Astrocyte (in vitro differentiated cells and primary cell): ENCODE measurements around the gene SPIRE2. TPM values are rescaled to one million over a fixed set of nuclear protein-coding genes. Genes with fewer than 3 reads are reported as not detected.

Source experiments
- DNase-seq: peaks from one replicate; pipeline ENCODE4 v3.0.0-alpha.2; 2010; ENCODE audit warnings: low read depth
- FAIRE-seq: peaks from 2 replicates; lab custom pipeline; 2011; peaks lifted over from hg19 to GRCh38; lab: Jason Lieb, UNC
- H2AFZ ChIP-seq: 2 replicates; pipeline ENCODE4 v1.6.0; 2012; ENCODE audit warnings: low read depth, low read length, inconsistent platforms
- H3K27ac ChIP-seq: 2 replicates; pipeline ENCODE4 v1.5.1; 2011; ENCODE audit warnings: low read depth, low read length, inconsistent platforms
- H3K27me3 ChIP-seq: 2 replicates; pipeline ENCODE4 v1.6.0; 2011; ENCODE audit warnings: low read length, inconsistent platforms; ENCODE audit not compliant: insufficient read depth
- H3K36me3 ChIP-seq: 2 replicates; pipeline ENCODE4 v1.5.1; 2011; ENCODE audit warnings: low read length, inconsistent platforms; ENCODE audit not compliant: insufficient read depth
- H3K4me1 ChIP-seq: 2 replicates; pipeline ENCODE4 v1.5.1; 2011; ENCODE audit warnings: low read length, inconsistent platforms; ENCODE audit not compliant: insufficient read depth
- H3K4me2 ChIP-seq: 2 replicates; pipeline ENCODE4 v1.6.0; 2012; ENCODE audit warnings: low read length, inconsistent platforms
- H3K4me3 ChIP-seq: 2 replicates; pipeline ENCODE4 v1.5.1; 2011; ENCODE audit warnings: low read depth, mild to moderate bottlenecking, low read length, inconsistent platforms; ENCODE audit not compliant: insufficient read depth
- H3K79me2 ChIP-seq: 2 replicates; pipeline ENCODE4 v1.6.0; 2012; ENCODE audit warnings: mild to moderate bottlenecking, low read length, inconsistent platforms; ENCODE audit not compliant: insufficient read depth
- H3K9ac ChIP-seq: 2 replicates; pipeline ENCODE4 v1.6.0; 2012; ENCODE audit warnings: mild to moderate bottlenecking, low read length, inconsistent platforms
- H3K9me3 ChIP-seq: 2 replicates; pipeline ENCODE4 v1.5.1; 2012; ENCODE audit warnings: low read depth, mild to moderate bottlenecking, low read length, inconsistent platforms; ENCODE audit not compliant: insufficient read depth
- H4K20me1 ChIP-seq: 2 replicates; pipeline ENCODE4 v1.6.0; 2012; ENCODE audit warnings: low read length, inconsistent platforms; ENCODE audit not compliant: insufficient read depth
- H3K27ac Mint-ChIP-seq: one replicate; pipeline ENCODE4 v1.8.0; 2021; ENCODE audit warnings: mild to moderate bottlenecking, mixed read lengths; ENCODE audit not compliant: unreplicated experiment
- H3K27me3 Mint-ChIP-seq: one replicate; pipeline ENCODE4 v1.8.0; 2021; ENCODE audit warnings: low read depth, mixed read lengths; ENCODE audit not compliant: unreplicated experiment
- H3K36me3 Mint-ChIP-seq: one replicate; pipeline ENCODE4 v1.8.0; 2021; ENCODE audit warnings: low read depth, mixed read lengths; ENCODE audit not compliant: unreplicated experiment
- H3K4me1 Mint-ChIP-seq: one replicate; pipeline ENCODE4 v1.8.0; 2021; ENCODE audit warnings: low read depth, mixed read lengths; ENCODE audit not compliant: unreplicated experiment
- H3K4me3 Mint-ChIP-seq: one replicate; pipeline ENCODE4 v1.8.0; 2021; ENCODE audit warnings: mild to moderate bottlenecking, moderate library complexity, mixed read lengths; ENCODE audit not compliant: unreplicated experiment
- H3K9me3 Mint-ChIP-seq: one replicate; pipeline ENCODE4 v1.8.0; 2021; ENCODE audit warnings: mild to moderate bottlenecking, mixed read lengths; ENCODE audit not compliant: unreplicated experiment
- CTCF ChIP-seq: IDR thresholded peaks from 2 replicates; pipeline ENCODE4 v1.5.1; 2011; ENCODE audit warnings: low read depth, mild to moderate bottlenecking, inconsistent platforms, low read length, moderate library complexity; ENCODE audit not compliant: insufficient read depth
- EZH2 ChIP-seq: IDR thresholded peaks from 2 replicates; pipeline ENCODE4 v1.6.1; 2012; ENCODE audit warnings: mild to moderate bottlenecking, low read length, inconsistent platforms; ENCODE audit not compliant: insufficient read depth
- total RNA-seq: library from RNA; stranded (reverse); gene quantifications from 2 replicates; pipeline ENCODE4 v1.2.1, GENCODE V29; 2021

Gene SPIRE2
- total RNA-seq, 1 donor from 2014 or later, result 3.2 TPM

GRCh38 chr16:89880477-89881367 lies 52.4 kb downstream of the SPIRE2 start:
- Mint-ChIP-seq H3K9me3 (no peaks in the 10 kb centered on the region), H3K36me3 (peaks cover 22% of the 10 kb centered on the region), H3K27me3 (no peaks in the 10 kb centered on the region), H3K27ac (no peak overlapping the region), H3K4me3 (no peak overlapping the region), H3K4me1 (peaks cover 2% of the 10 kb centered on the region)
- FAIRE-seq (no peak), DNase-seq (no peak)
- H3K4me3 ChIP-seq, result no peak overlapping the region
- H3K79me2 ChIP-seq, result peaks cover 86% of the 10 kb centered on the region
- H3K9ac ChIP-seq, result no peak overlapping the region
- TF ChIP-seq CTCF (no peak), EZH2 (no peak)
- H2AFZ ChIP-seq, result no peak overlapping the region
- H3K27me3 ChIP-seq, result no peaks in the 10 kb centered on the region
- no peaks in the 10 kb centered on the region for H3K4me1 ChIP-seq
- H3K9me3 ChIP-seq, result no peaks in the 10 kb centered on the region
- H4K20me1 ChIP-seq, result peaks cover 88% of the 10 kb centered on the region
- H3K27ac ChIP-seq, result no peak overlapping the region
- H3K36me3 ChIP-seq, result peaks cover 45% of the 10 kb centered on the region
- H3K4me2 ChIP-seq, result no peak overlapping the region

GRCh38 chr16:89881368-89881730 lies 53.1 kb downstream of the SPIRE2 start:
- Histone ChIP-seq H2AFZ (no peak overlapping the region), H3K79me2 (peaks cover 80% of the 10 kb centered on the region)
- no peak for FAIRE-seq

More at GRCh38 chr16:89881368-89881730, 53.1 kb downstream of the SPIRE2 start:
- H3K4me1 Mint-ChIP-seq, result peaks cover 2% of the 10 kb centered on the region
- Histone ChIP-seq H3K9me3 (no peaks in the 10 kb centered on the region), H3K4me2 (no peak overlapping the region), H3K27me3 (no peaks in the 10 kb centered on the region), H3K9ac (no peak overlapping the region), H4K20me1 (peaks cover 81% of the 10 kb centered on the region), H3K36me3 (peaks cover 45% of the 10 kb centered on the region), H3K27ac (no peak overlapping the region), H3K4me3 (no peak overlapping the region), H3K4me1 (no peaks in the 10 kb centered on the region)
- H3K9me3 Mint-ChIP-seq, result no peaks in the 10 kb centered on the region
- TF ChIP-seq CTCF (no peak), EZH2 (no peak)
- no peak overlapping the region for H3K4me3 Mint-ChIP-seq
- peaks cover 23% of the 10 kb centered on the region for H3K36me3 Mint-ChIP-seq
- no peak for DNase-seq
- no peaks in the 10 kb centered on the region for H3K27me3 Mint-ChIP-seq
- H3K27ac Mint-ChIP-seq, result no peak overlapping the region
